CD4-positive, alpha-beta T cell treated with Interleukin-15 for 4 hours (primary cell): ENCODE results near the gene GSC.
"Not testable (repeated sequence)": the region's sequence is repeated elsewhere in the genome, so short reads cannot be mapped to it uniquely, and the experiment has no call there.

ENCODE experiments used
- DNase-seq: peaks from one replicate; pipeline ENCODE4 v3.0.0-alpha.2; 2020; ENCODE audit warnings: low spot score

Gene GSC

GRCh38 chr14:94769391-94770250 is at the start of gene GSC:
Gene GSC, minus strand, starts transcription at chr14:94770113. Its CDS starts 98 bp downstream, at chr14:94770015.
- DNase-seq = no peak

- DNase-seq = no peak
Measured at GRCh38 chr14:94819531-94819930, 49.6 kb upstream of the GSC start.

DNA sequence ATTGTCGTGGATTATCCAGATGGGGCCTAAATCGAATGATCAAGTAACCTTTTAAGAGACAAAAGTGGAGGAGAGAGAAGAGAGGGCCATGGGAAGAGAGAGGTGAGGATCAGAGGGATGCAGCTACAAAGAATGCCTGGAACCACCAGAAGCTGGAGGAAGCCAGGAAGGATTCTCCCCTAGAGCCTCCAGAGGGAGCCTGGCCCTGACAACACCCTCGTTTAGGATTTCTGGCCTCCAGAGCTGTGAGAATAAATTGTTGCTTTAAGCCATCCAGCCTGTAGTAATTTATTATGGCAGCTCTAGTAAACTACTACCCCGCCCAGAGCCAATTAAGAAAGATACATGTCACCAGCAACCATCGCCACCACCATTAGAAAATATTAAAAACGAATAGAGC is 46.2 kb upstream of the GSC start:
- DNase-seq = no peak

- DNase-seq = no peak
Measured at GRCh38 chr14:94805680-94806288, 35.9 kb upstream of the GSC start.

GRCh38 chr14:94801225-94801624 is 31.3 kb upstream of the GSC start:
- DNase-seq = no peak

DNA sequence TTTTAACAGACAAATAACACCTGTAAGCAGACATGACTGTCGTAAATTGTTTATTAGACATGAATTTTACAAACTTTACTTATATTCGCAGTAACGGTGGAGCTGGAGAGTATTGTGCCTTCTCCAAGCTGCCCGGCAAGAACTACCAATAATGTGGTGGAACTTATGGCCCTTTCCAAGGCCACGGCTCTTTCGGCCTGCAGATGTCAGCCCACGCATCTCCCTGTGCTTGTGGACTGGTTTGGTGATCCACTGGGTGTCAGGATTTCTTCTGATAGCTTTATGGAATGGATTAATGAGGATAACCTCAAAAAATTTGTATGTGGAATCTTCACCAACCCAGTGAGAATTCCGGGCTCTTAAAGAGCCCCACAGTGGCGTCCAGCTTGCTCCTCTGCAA is 30.9 kb upstream of the GSC start:
- DNase-seq = not testable (repeated sequence)

DNA sequence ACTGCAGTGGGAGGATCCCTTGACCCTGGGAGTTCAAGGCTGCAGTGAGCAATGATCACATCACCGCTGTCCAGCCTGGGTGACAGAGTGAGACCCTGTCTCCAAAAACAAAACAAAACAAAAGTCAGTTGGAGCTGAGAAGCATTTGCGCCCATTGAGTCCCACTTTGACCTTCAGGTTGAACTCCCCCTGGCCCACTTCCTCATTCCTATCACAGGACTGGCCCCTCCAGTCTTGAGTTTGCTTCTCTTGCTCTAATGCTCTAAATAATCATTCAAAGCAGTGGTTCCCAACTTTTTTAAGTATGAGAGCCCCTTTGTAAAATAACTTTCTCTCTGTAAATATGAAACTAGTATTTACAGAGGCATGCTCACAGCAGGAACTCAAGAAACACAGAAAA is 28.0 kb upstream of the GSC start:
- no peak for DNase-seq

- no peak for DNase-seq
Measured at GRCh38 chr14:94796278-94796677, 26.4 kb upstream of the GSC start.

GRCh38 chr14:94795372-94795771 is 25.5 kb upstream of the GSC start:
- DNase-seq = no peak

DNA sequence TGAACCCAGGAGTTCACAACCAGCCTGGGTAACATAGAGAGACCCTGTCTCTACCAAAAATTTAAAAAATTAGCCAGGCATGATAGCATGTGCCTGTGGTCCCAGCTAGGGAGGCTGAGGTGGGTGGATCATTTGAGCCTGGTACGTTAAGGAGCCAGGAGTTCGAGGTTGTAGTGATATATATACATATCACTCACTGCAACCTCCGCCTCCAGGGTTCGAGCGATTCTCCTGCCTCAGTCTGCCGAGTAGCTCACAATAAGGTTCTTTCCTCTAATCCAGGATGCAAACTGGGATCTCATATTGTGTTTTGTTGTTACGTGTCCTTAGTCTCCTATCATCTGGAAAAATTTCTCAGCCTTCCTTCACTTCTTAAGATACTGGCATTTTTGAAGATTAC is 24.0 kb upstream of the GSC start:
- DNase-seq = no peak

- no peak for DNase-seq
Measured at GRCh38 chr14:94787655-94788054, 17.7 kb upstream of the GSC start.

GRCh38 chr14:94787092-94787491 is 17.2 kb upstream of the GSC start:
- no peak for DNase-seq

DNA sequence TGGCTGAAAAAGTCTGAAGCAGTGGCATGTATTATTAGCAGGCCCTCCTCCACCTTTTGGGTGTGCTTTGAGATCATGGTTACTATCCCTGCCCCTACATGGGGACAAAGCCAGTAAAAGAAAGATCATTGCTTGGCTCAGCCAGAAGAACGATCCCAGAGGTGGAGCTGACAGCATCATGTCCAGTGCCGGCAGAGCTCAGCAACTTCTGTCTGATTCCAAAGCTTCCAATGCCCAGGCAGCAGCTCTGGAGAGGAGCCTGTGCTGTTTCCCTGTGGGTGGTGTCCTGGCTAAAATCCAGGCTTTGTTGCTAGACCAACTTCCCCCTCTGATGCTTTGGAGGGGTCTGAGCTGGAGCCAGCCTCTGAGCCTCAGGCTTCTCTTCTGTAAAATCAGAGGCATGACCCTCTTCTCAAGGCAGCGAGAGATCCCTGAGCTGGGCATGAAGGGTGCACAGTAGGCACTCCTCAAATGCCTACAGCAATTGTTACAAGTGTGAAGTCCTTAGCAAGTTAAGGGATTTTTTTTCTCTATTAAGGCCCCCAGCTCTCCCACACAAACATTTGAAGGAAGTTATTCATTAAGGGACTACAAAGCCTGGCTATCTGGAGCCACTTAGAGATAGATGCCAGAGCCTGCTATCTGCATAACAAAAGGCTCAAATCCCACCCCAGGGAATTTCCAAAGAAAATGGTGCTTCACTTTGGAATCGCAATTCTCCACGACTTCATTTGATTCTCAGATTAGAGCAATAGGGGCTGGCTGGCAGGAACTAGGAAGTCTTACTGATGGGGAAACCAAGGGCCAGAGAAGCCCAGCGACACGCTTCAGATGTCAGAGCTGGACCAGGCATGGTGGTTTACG is 10.9 kb upstream of the GSC start:
- DNase-seq = no peak

GRCh38 chr14:94779713-94780112 is 9.8 kb upstream of the GSC start:
- no peak for DNase-seq

DNA sequence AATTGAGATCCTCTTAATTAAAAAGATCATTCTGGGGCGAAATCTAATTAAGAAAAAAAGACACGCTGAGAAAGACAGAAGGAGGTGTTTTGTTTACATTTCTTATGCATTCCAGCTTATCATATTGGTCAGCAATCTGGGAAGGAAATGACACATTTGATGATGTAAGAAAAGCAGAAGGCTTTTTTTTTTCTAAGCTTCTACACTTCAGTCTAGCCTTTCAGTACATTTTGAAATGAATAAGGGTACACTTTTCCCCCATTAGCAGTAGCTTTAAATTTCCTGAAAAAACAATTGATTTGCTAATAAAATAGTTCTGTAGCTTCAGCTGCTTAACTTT is 5.9 kb upstream of the GSC start:
- no peak for DNase-seq

GRCh38 chr14:94775091-94775870 is 5.4 kb upstream of the GSC start:
- DNase-seq = no peak

DNA sequence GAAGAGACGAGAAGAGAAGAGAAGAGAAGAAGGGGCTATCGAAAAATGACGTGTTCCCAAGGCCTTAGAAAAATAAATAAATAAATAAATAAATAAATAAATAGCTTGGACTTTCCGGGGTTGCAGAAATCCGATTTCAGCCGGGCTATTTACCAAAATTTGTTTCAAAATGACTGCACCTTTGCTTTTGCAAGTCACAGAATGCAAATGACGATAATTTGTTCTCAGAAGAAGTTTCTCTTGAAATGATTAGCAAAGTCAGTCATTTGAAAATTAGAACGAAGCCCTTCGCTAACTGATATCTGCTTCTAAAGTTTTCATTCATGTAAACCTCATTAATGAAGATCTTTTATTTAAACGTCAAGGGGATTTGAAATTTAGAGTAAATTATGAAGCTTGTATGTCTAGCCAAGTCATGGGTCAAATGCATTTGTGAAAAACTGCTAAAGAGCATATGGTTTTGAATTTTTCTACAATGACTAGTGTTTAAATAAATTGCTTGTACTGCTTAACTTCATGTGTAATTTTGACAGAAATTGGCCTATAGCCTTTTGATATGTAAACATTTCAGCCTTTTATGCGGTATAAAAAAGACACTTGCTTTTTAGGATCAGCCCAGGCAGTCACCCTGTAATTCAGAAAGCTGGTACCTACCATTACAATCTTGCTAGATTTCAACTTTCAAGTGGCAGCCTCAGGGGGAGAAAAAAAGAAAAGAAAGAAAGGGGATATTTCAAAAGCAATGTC is 4.6 kb upstream of the GSC start:
- DNase-seq = no peak

GRCh38 chr14:94773655-94774343 is 3.9 kb upstream of the GSC start:
- DNase-seq = no peak

DNA sequence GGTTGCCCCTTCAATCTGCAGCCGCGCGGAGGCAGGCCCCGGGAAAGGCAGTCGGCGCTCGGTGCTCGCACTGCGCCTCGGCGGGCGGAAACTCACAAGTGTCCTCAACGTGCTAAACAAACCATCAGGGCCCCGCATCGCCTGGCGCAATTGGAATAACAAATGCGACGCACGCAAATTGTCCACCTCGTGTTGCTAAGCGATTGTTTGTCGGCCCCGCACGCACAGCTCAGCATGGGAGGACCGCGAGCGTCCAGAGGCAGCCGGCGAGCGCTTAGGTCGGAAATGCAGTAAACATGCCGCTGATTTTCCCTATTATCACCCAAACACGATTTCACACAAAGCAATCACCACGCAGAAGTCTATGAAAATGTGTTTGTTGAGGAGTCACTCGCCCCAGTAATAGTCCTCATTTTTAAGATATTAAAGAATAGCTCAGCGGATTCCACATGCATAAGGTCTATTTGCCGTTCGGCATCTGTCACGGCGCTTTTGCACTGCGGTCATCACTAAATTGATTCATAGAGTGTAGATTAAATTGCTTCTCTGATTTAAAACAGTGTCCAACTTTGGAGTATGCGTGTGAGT is 3.2 kb upstream of the GSC start:
- DNase-seq = no peak

DNA sequence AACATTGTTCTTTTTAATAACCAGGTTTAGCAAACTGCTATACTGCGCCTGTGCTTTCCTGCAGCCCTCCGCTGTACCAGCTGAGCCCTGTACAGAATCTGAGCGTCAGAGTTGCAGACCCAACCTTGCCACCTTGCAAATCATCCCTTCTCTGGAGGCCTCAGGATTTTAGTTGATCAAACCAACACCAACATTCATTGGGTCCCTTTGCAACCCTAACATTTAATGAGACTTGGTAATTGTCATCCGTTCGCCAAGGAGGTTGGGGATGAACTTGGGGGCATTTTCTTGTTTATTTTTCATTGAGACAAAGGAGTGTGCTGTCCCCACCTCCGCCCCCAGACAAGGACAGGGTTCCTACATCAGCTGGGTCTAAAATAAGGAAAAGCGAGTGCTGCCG is 2.6 kb upstream of the GSC start:
- DNase-seq = no peak
